Neural progenitor cell (in vitro differentiated cells): ENCODE measurements around the gene PFDN1.

Experiments
- EZH2 ChIP-seq: fragments of 200-600 bp; sonication (generic); IDR thresholded peaks from 2 replicates; pipeline ENCODE4 v1.6.1; 2017; ENCODE audit warnings: antibody characterized with exemption, mild to moderate bottlenecking, moderate library complexity
- TF ChIP-seq, protein P1 (sequence below): fragments of 200-600 bp; sonication (generic); IDR thresholded peaks from 2 replicates; pipeline ENCODE4 v1.5.1; 2017; ENCODE audit warnings: antibody characterized with exemption, mild to moderate bottlenecking

DNA sequence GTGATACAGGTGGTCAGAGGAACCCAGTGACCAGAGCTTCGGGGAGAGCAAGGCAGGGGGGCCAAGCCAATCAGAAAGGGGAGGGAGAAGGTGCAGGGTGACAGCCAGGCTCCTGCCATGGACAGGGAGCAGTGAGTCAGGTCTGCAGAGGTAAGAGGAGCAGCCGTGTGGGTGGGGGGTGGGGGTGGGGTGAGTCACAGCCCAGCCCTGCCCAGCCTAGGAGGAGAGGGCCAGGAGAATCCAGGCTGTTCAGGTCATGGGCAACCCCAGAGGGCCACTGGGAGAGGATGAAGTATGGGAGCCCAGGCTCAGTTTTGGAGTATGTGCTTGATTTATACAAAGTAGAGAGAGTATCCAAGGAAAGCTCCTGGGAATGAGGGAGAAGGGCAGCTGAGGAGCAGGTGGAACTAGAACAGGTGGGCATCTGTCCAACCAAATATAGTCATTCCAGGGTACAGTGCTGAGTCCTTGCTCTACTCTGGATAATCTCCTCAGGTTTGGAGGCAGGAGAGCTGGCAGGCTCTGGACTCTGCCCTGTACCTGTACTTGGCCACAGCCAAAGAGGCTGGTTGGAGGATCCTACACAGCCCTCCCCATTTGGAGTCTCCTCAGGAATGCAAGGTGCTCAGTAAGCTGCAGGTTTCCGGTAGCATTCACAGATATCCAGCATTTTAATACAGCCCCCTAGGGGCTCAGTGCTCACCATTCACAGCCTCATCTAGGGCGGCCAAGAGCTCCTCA, 42.0 kb upstream of the PFDN1 start:
- TF ChIP-seq, protein P1, sequence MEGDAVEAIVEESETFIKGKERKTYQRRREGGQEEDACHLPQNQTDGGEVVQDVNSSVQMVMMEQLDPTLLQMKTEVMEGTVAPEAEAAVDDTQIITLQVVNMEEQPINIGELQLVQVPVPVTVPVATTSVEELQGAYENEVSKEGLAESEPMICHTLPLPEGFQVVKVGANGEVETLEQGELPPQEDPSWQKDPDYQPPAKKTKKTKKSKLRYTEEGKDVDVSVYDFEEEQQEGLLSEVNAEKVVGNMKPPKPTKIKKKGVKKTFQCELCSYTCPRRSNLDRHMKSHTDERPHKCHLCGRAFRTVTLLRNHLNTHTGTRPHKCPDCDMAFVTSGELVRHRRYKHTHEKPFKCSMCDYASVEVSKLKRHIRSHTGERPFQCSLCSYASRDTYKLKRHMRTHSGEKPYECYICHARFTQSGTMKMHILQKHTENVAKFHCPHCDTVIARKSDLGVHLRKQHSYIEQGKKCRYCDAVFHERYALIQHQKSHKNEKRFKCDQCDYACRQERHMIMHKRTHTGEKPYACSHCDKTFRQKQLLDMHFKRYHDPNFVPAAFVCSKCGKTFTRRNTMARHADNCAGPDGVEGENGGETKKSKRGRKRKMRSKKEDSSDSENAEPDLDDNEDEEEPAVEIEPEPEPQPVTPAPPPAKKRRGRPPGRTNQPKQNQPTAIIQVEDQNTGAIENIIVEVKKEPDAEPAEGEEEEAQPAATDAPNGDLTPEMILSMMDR, result no peak
- TF ChIP-seq EZH2, result no peak
